ENCODE measurements around the gene TAF12. TPM values are rescaled to one million over a fixed set of nuclear protein-coding genes. Genes with fewer than 3 reads are reported as not detected.
"Not testable (repeated sequence)": the region's sequence is repeated elsewhere in the genome, so short reads cannot be mapped to it uniquely, and the experiment has no call there.

Gene TAF12
- total RNA-seq, 1 donor from 2014 or later, result 25.9 TPM

- Mint-ChIP-seq H3K9me3 (ENCODE audit: unreplicated experiment) (no peaks in the 10 kb centered on the region), H3K4me1 (ENCODE audit: low read depth, unreplicated experiment) (no peaks in the 10 kb centered on the region), H3K4me3 (ENCODE audit: unreplicated experiment) (no peak overlapping the region), H3K27ac (ENCODE audit: unreplicated experiment) (no peak overlapping the region), H3K27me3 (ENCODE audit: low read depth, unreplicated experiment) (no peaks in the 10 kb centered on the region), H3K36me3 (ENCODE audit: low read depth, unreplicated experiment) (peaks cover 15% of the 10 kb centered on the region)
- no peak for TF ChIP-seq EZH2 (IDR thresholded peaks at IDR 0.05; ENCODE audit: insufficient read depth, low read length)
- TF ChIP-seq, protein P1, sequence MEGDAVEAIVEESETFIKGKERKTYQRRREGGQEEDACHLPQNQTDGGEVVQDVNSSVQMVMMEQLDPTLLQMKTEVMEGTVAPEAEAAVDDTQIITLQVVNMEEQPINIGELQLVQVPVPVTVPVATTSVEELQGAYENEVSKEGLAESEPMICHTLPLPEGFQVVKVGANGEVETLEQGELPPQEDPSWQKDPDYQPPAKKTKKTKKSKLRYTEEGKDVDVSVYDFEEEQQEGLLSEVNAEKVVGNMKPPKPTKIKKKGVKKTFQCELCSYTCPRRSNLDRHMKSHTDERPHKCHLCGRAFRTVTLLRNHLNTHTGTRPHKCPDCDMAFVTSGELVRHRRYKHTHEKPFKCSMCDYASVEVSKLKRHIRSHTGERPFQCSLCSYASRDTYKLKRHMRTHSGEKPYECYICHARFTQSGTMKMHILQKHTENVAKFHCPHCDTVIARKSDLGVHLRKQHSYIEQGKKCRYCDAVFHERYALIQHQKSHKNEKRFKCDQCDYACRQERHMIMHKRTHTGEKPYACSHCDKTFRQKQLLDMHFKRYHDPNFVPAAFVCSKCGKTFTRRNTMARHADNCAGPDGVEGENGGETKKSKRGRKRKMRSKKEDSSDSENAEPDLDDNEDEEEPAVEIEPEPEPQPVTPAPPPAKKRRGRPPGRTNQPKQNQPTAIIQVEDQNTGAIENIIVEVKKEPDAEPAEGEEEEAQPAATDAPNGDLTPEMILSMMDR (IDR thresholded peaks at IDR 0.05; ENCODE audit: insufficient read depth, low read depth, low read length), result no peak
- no peaks in the 10 kb centered on the region for H3K4me1 ChIP-seq (ENCODE audit: insufficient read depth, low read length)
- no peak overlapping the region for H3K4me2 ChIP-seq (ENCODE audit: low read length)
- no peak overlapping the region for H3K9ac ChIP-seq (ENCODE audit: low read length)
- peaks cover 8% of the 10 kb centered on the region for H3K79me2 ChIP-seq (ENCODE audit: insufficient read depth, low read length)
- H3K9me3 ChIP-seq (ENCODE audit: insufficient read depth, low read depth, low read length), result no peaks in the 10 kb centered on the region
- DNase-seq (ENCODE audit: low read depth), result no peak
- no peak overlapping the region for H3K27ac ChIP-seq (ENCODE audit: low read depth, low read length)
- H2AFZ ChIP-seq (ENCODE audit: low read depth, low read length), result no peak overlapping the region
- H3K4me3 ChIP-seq (ENCODE audit: insufficient read depth, low read depth, low read length), result no peak overlapping the region
- H4K20me1 ChIP-seq (ENCODE audit: insufficient read depth, low read length), result peaks cover 4% of the 10 kb centered on the region
- no peak for FAIRE-seq
- no peaks in the 10 kb centered on the region for H3K36me3 ChIP-seq (ENCODE audit: insufficient read depth, low read length)
- no peaks in the 10 kb centered on the region for H3K27me3 ChIP-seq (ENCODE audit: insufficient read depth, low read length)
Measured at GRCh38 chr1:28682840-28683239, 40.0 kb upstream of the TAF12 start.

DNA sequence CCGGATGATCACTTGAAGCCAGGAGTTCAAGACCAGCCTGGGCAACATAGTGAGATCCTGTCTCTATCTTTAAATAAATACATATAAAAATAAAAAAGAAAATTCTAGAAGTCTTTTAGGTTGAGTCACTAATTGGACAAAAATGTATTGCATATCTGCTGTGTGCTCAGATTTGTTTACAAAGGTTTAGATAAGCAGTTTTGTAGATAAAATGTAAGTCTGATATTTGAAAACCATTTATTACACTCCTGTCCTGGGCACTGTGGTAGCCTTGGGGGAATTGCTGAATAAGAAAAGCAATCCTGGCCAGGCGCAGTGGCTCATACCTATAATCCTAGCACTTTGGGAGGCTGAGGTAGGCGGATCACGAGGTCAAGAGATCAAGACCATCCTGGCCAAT is 37.3 kb upstream of the TAF12 start:
- Mint-ChIP-seq H3K27ac (ENCODE audit: unreplicated experiment) (no peak overlapping the region), H3K4me3 (ENCODE audit: unreplicated experiment) (no peak overlapping the region), H3K27me3 (ENCODE audit: low read depth, unreplicated experiment) (no peaks in the 10 kb centered on the region), H3K36me3 (ENCODE audit: low read depth, unreplicated experiment) (peaks cover 7% of the 10 kb centered on the region), H3K4me1 (ENCODE audit: low read depth, unreplicated experiment) (no peaks in the 10 kb centered on the region), H3K9me3 (ENCODE audit: unreplicated experiment) (no peaks in the 10 kb centered on the region)
- no peak overlapping the region for H3K9ac ChIP-seq (ENCODE audit: low read length)
- no peaks in the 10 kb centered on the region for H3K9me3 ChIP-seq (ENCODE audit: insufficient read depth, low read depth, low read length)
- FAIRE-seq, result no peak
- H3K27ac ChIP-seq (ENCODE audit: low read depth, low read length), result no peak overlapping the region
- H3K4me2 ChIP-seq (ENCODE audit: low read length), result no peak overlapping the region
- no peaks in the 10 kb centered on the region for H3K27me3 ChIP-seq (ENCODE audit: insufficient read depth, low read length)
- H2AFZ ChIP-seq (ENCODE audit: low read depth, low read length), result no peak overlapping the region
- no peaks in the 10 kb centered on the region for H3K36me3 ChIP-seq (ENCODE audit: insufficient read depth, low read length)
- DNase-seq (ENCODE audit: low read depth), result no peak
- H3K4me1 ChIP-seq (ENCODE audit: insufficient read depth, low read length), result no peaks in the 10 kb centered on the region
- H3K4me3 ChIP-seq (ENCODE audit: insufficient read depth, low read depth, low read length), result no peak overlapping the region
- H3K79me2 ChIP-seq (ENCODE audit: insufficient read depth, low read length), result peaks cover 11% of the 10 kb centered on the region
- peaks cover 4% of the 10 kb centered on the region for H4K20me1 ChIP-seq (ENCODE audit: insufficient read depth, low read length)
- no peak for TF ChIP-seq EZH2 (IDR thresholded peaks at IDR 0.05; ENCODE audit: insufficient read depth, low read length)
- TF ChIP-seq, protein P1 (IDR thresholded peaks at IDR 0.05; ENCODE audit: insufficient read depth, low read depth, low read length), result no peak

- Mint-ChIP-seq H3K9me3 (ENCODE audit: unreplicated experiment) (no peaks in the 10 kb centered on the region), H3K27me3 (ENCODE audit: low read depth, unreplicated experiment) (no peaks in the 10 kb centered on the region), H3K4me3 (ENCODE audit: unreplicated experiment) (no peak overlapping the region), H3K27ac (ENCODE audit: unreplicated experiment) (no peak overlapping the region), H3K4me1 (ENCODE audit: low read depth, unreplicated experiment) (no peaks in the 10 kb centered on the region), H3K36me3 (ENCODE audit: low read depth, unreplicated experiment) (no peaks in the 10 kb centered on the region)
- Histone ChIP-seq H3K27ac (ENCODE audit: low read depth, low read length) (no peak overlapping the region), H3K27me3 (ENCODE audit: insufficient read depth, low read length) (no peaks in the 10 kb centered on the region), H2AFZ (ENCODE audit: low read depth, low read length) (no peak overlapping the region), H3K36me3 (ENCODE audit: insufficient read depth, low read length) (no peaks in the 10 kb centered on the region), H3K79me2 (ENCODE audit: insufficient read depth, low read length) (peaks cover 24% of the 10 kb centered on the region), H3K9ac (ENCODE audit: low read length) (no peak overlapping the region), H3K4me3 (ENCODE audit: insufficient read depth, low read depth, low read length) (no peak overlapping the region), H3K4me2 (ENCODE audit: low read length) (no peak overlapping the region), H3K9me3 (ENCODE audit: insufficient read depth, low read depth, low read length) (no peaks in the 10 kb centered on the region), H4K20me1 (ENCODE audit: insufficient read depth, low read length) (peaks cover 4% of the 10 kb centered on the region), H3K4me1 (ENCODE audit: insufficient read depth, low read length) (no peaks in the 10 kb centered on the region)
- no peak for TF ChIP-seq EZH2 (IDR thresholded peaks at IDR 0.05; ENCODE audit: insufficient read depth, low read length)
- TF ChIP-seq, protein P1 (IDR thresholded peaks at IDR 0.05; ENCODE audit: insufficient read depth, low read depth, low read length), result no peak
- no peak for FAIRE-seq
- DNase-seq (ENCODE audit: low read depth), result no peak
Measured at GRCh38 chr1:28675924-28676257, 33.0 kb upstream of the TAF12 start.

GRCh38 chr1:28672971-28673370 is 30.1 kb upstream of the TAF12 start:
- H3K27me3 Mint-ChIP-seq (ENCODE audit: low read depth, unreplicated experiment); H3K9me3 Mint-ChIP-seq (ENCODE audit: unreplicated experiment); H3K27me3 ChIP-seq (ENCODE audit: insufficient read depth, low read length); H3K4me2 ChIP-seq (ENCODE audit: low read length); H3K27ac Mint-ChIP-seq (ENCODE audit: unreplicated experiment); H4K20me1 ChIP-seq (ENCODE audit: insufficient read depth, low read length); H2AFZ ChIP-seq (ENCODE audit: low read depth, low read length); H3K4me3 Mint-ChIP-seq (ENCODE audit: unreplicated experiment); H3K4me3 ChIP-seq (ENCODE audit: insufficient read depth, low read depth, low read length); H3K9me3 ChIP-seq (ENCODE audit: insufficient read depth, low read depth, low read length); H3K36me3 Mint-ChIP-seq (ENCODE audit: low read depth, unreplicated experiment); H3K4me1 Mint-ChIP-seq (ENCODE audit: low read depth, unreplicated experiment); DNase-seq (ENCODE audit: low read depth); H3K36me3 ChIP-seq (ENCODE audit: insufficient read depth, low read length); FAIRE-seq; H3K9ac ChIP-seq (ENCODE audit: low read length); H3K27ac ChIP-seq (ENCODE audit: low read depth, low read length): not testable (repeated sequence)
- Histone ChIP-seq H3K4me1 (ENCODE audit: insufficient read depth, low read length) (peaks cover 11% of the 10 kb centered on the region), H3K79me2 (ENCODE audit: insufficient read depth, low read length) (peaks cover 40% of the 10 kb centered on the region)
